Panc1 (cell line): ENCODE data around the gene PCDHA9. TPM values are rescaled to one million over a fixed set of nuclear protein-coding genes. Genes with fewer than 3 reads are reported as not detected.
"Not testable (repeated sequence)": the region's sequence is repeated elsewhere in the genome, so short reads cannot be mapped to it uniquely, and the experiment has no call there.

Source experiments
- ATAC-seq: fragments of 200-7000 bp; cut with Tn5 transposase; 2 replicates; pipeline ENCODE4 v1.9.1; 2020; ENCODE audit warnings: mild to moderate bottlenecking, moderate library complexity
- BruUV-seq: library from RNA; stranded (reverse); fragments of 400-500 nt; replicated peaks from 2 replicates; lab custom pipeline; 2021; lab: Mats Ljungman, UMichigan
- CTCF ChIA-PET: fragments of 300-600 bp; sonication (Branson Sonifier 250); formaldehyde crosslinking; loops from one replicate; lab custom pipeline; 2022; ENCODE audit warnings: antibody characterized with exemption; lab: Charles Lee
- POLR2A ChIA-PET: fragments of 300-600 bp; sonication (Branson Sonifier 250); formaldehyde crosslinking; loops from one replicate; lab custom pipeline; 2022; ENCODE audit warnings: antibody characterized with exemption; lab: Charles Lee
- DNase-seq: peaks from one replicate; pipeline ENCODE4 v3.0.0-alpha.2; 2010; ENCODE audit warnings: low read depth, low spot score
- H3K27ac ChIP-seq: 2 replicates; pipeline ENCODE4 v1.5.1; 2011; ENCODE audit warnings: mild to moderate bottlenecking, low read length, inconsistent platforms
- H3K27me3 ChIP-seq: fragments of 200-500 bp; sonication (Bioruptor generic); 2 replicates; pipeline ENCODE4 v1.6.0; 2014; ENCODE audit warnings: low read length, inconsistent platforms; ENCODE audit not compliant: control insufficient read depth, insufficient read depth
- H3K36me3 ChIP-seq: fragments of 200-500 bp; sonication (Bioruptor generic); 2 replicates; pipeline ENCODE4 v1.5.1; 2014; ENCODE audit warnings: inconsistent platforms, mild to moderate bottlenecking, low read length, moderate library complexity; ENCODE audit not compliant: control insufficient read depth, insufficient read depth
- H3K4me1 ChIP-seq: 2 replicates; pipeline ENCODE4 v1.5.1; 2011; ENCODE audit warnings: inconsistent platforms, mild to moderate bottlenecking, low read length, moderate library complexity; ENCODE audit not compliant: control insufficient read depth, insufficient read depth
- H3K4me3 ChIP-seq, 2 experiments: 2 replicates each; pipeline ENCODE4 v1.5.1; 2011 to 2012; ENCODE audit warnings: low read depth in 2 of 2, low read length in 2 of 2, mild to moderate bottlenecking in 2 of 2, inconsistent platforms in 1 of 2, moderate library complexity in 1 of 2
- H3K9me3 ChIP-seq: fragments of 200-500 bp; sonication (Bioruptor generic); 2 replicates; pipeline ENCODE4 v1.5.1; 2014; ENCODE audit warnings: low read depth, mild to moderate bottlenecking, inconsistent platforms, low read length, moderate library complexity; ENCODE audit not compliant: control insufficient read depth, insufficient read depth
- CTCF ChIP-seq: fragments of 450-650 bp; IDR thresholded peaks from 2 replicates; pipeline ENCODE4 v1.5.1; 2017; ENCODE audit warnings: mild to moderate bottlenecking
- POLR2AphosphoS5 ChIP-seq: IDR thresholded peaks from 2 replicates; pipeline ENCODE4 v1.6.1; 2012; ENCODE audit warnings: mild to moderate bottlenecking, low read depth, low read length, moderate library complexity
- REST ChIP-seq, 2 experiments: IDR thresholded peaks; 2 replicates each; pipeline ENCODE4 v1.6.1; 2011 to 2012; ENCODE audit warnings: low read depth in 2 of 2, control low read depth in 1 of 2, low read length in 1 of 2, mild to moderate bottlenecking in 1 of 2, moderate library complexity in 1 of 2; ENCODE audit not compliant: insufficient read depth in 1 of 2
- SIN3A ChIP-seq: IDR thresholded peaks from 2 replicates; pipeline ENCODE4 v1.6.1; 2012; ENCODE audit warnings: low read depth, mild to moderate bottlenecking, low read length, moderate library complexity, borderline replicate concordance; ENCODE audit not compliant: insufficient read depth
- TCF7L2 ChIP-seq: IDR thresholded peaks from 2 replicates; pipeline ENCODE4 v1.6.1; 2011; ENCODE audit warnings: mild to moderate bottlenecking, low read depth, low read length, inconsistent platforms
- in situ Hi-C: cut with HindIII; loops from 2 replicates; pipeline ENCODE4 v1.10.0; 2016; ENCODE audit warnings: low sequenced_read_pairs, low pct_unique_long_range_greater_than_20kb
- intact Hi-C: fragments of 100-400 bp; cut with micrococcal nuclease; formaldehyde crosslinking; loops from one replicate; pipeline ENCODE4 v1.10.0; 2022; ENCODE audit not compliant: unreplicated experiment
- total RNA-seq: library from RNA; stranded (reverse); gene quantifications from one replicate; pipeline ENCODE4 v1.2.1, GENCODE V29; 2021; ENCODE audit not compliant: unreplicated experiment

The PCDHA9 gene
- total RNA-seq, 1 experiment from 2014 or later, result 0.21 TPM

- no peaks in the 10 kb centered on the region for H3K36me3 ChIP-seq
- intact Hi-C loops (loop anchor here (2.0 kb wide), 1 partner anchor 234 kb away; no protein-coding TSS in a partner anchor), in situ Hi-C loops (no loop called here)
- no peak within 1 kb of the TSS for H3K27ac ChIP-seq
- BruUV-seq, result no TSS peak
- H3K4me3 ChIP-seq, result peak within 1 kb of the TSS; percentile 54 to 61
- TF ChIP-seq REST (IDR thresholded peaks at IDR 0.05; ENCODE audit: insufficient read depth in 1 of 2, low read depth in 2 of 2, low read length in 1 of 2) (no peak), CTCF (peak; percentile 79)
- no peaks in the 10 kb centered on the region for H3K4me1 ChIP-seq
- ChIA-PET POLR2A (no interaction called here), CTCF (interaction anchor here (0.6 kb wide), 1 partner anchor 9 kb away, joined by 3 read pairs; no protein-coding TSS in a partner anchor)
- H3K27me3 ChIP-seq, result no peaks in the 10 kb centered on the region
- ATAC-seq, result peak; percentile 95
- no peak for DNase-seq
- peaks cover 3% of the 10 kb centered on the region; the same call in 1 of the 2 replicates for H3K9me3 ChIP-seq
These were observed 41.1 kb upstream of the PCDHA9 start, which contains the start of gene PCDHA4 for GRCh38 chr5:140806834-140807775. Gene PCDHA4 (plus strand): TSS chr5:140807068.

- not testable (repeated sequence) for DNase-seq
These were observed 39.8 kb upstream of the PCDHA9 start for GRCh38 chr5:140808241-140808888.

GRCh38 chr5:140808889-140809291, 39.3 kb upstream of the PCDHA9 start:
- in situ Hi-C loops, result no loop called here
- peaks cover 3% of the 10 kb centered on the region; the same call in 1 of the 2 replicates for H3K9me3 ChIP-seq
- H3K4me3 ChIP-seq, result no peak overlapping the region
- intact Hi-C loops, result no loop called here
- DNase-seq (no peak), ATAC-seq (no peak)
- CTCF ChIA-PET, result no interaction called here
- no peak overlapping the region for H3K27ac ChIP-seq
- no peaks in the 10 kb centered on the region for H3K27me3 ChIP-seq
- no TSS peak for BruUV-seq
- TF ChIP-seq TCF7L2 (no peak), SIN3A (no peak), CTCF (no peak), REST (IDR thresholded peaks at IDR 0.05; ENCODE audit: insufficient read depth in 1 of 2, low read depth in 2 of 2, low read length in 1 of 2) (no peak), POLR2AphosphoS5 (no peak)
- no peaks in the 10 kb centered on the region for H3K4me1 ChIP-seq
- H3K36me3 ChIP-seq, result no peaks in the 10 kb centered on the region
- POLR2A ChIA-PET, result no interaction called here

More at GRCh38 chr5:140808241-140808888, 39.8 kb upstream of the PCDHA9 start:
- POLR2A ChIA-PET, H3K36me3 ChIP-seq, H3K4me1 ChIP-seq, H3K27ac ChIP-seq, BruUV-seq, ATAC-seq, H3K27me3 ChIP-seq, CTCF ChIA-PET, H3K9me3 ChIP-seq, in situ Hi-C loops, H3K4me3 ChIP-seq, intact Hi-C loops: not testable (repeated sequence)
